HEK293 (cell line): ENCODE measurements around the gene ADD1.

Experiments used
- BCL11A ChIP-seq: fragments of 450-650 bp; formaldehyde crosslinking; IDR thresholded peaks from 2 replicates; pipeline ENCODE4 v1.5.1; 2016; ENCODE audit warnings: low read depth, missing biosample characterization, missing genetic modification characterization
- GLI2 ChIP-seq: fragments of 450-650 bp; formaldehyde crosslinking; IDR thresholded peaks from 2 replicates; pipeline ENCODE4; 2017; ENCODE audit warnings: missing biosample characterization, missing genetic modification characterization, low read depth, borderline replicate concordance
- PRDM1 ChIP-seq: fragments of 450-650 bp; formaldehyde crosslinking; IDR thresholded peaks from 2 replicates; pipeline ENCODE4; 2016; ENCODE audit warnings: missing biosample characterization, missing genetic modification characterization
- YY1 ChIP-seq: fragments of 450-650 bp; formaldehyde crosslinking; IDR thresholded peaks from 2 replicates; pipeline ENCODE4 v1.5.1; 2018; ENCODE audit warnings: missing biosample characterization, missing genetic modification characterization
- ZBTB44 ChIP-seq: fragments of 450-650 bp; IDR thresholded peaks from 2 replicates; pipeline ENCODE4 v1.5.1; 2018; ENCODE audit warnings: missing biosample characterization, mild to moderate bottlenecking, missing genetic modification characterization
- ZNF223 ChIP-seq: fragments of 450-650 bp; formaldehyde crosslinking; IDR thresholded peaks from 2 replicates; pipeline ENCODE4 v1.5.1; 2016; ENCODE audit warnings: missing biosample characterization, missing genetic modification characterization
- ZNF23 ChIP-seq: fragments of 450-650 bp; formaldehyde crosslinking; IDR thresholded peaks from 2 replicates; pipeline ENCODE4 v1.5.1; 2016; ENCODE audit warnings: missing biosample characterization, missing genetic modification characterization, borderline replicate concordance
- ZNF623 ChIP-seq: fragments of 450-650 bp; formaldehyde crosslinking; IDR thresholded peaks from 2 replicates; pipeline ENCODE4 v1.5.1; 2016; ENCODE audit warnings: missing biosample characterization, missing genetic modification characterization
- ZNF626 ChIP-seq: fragments of 450-650 bp; sonication (Bioruptor Pico); formaldehyde crosslinking; IDR thresholded peaks from 2 replicates; pipeline ENCODE4 v1.5.1; 2018; ENCODE audit warnings: missing biosample characterization, missing genetic modification characterization, inconsistent platforms
- ZNF658 ChIP-seq: fragments of 450-650 bp; formaldehyde crosslinking; IDR thresholded peaks from 2 replicates; pipeline ENCODE4; 2016; ENCODE audit warnings: missing biosample characterization, missing genetic modification characterization
- ZNF777 ChIP-seq: fragments of 450-650 bp; formaldehyde crosslinking; IDR thresholded peaks from 2 replicates; pipeline ENCODE4 v1.5.1; 2017; ENCODE audit warnings: missing biosample characterization, missing genetic modification characterization, borderline replicate concordance
- TF ChIP-seq, protein P1 (sequence below): fragments of 450-650 bp; formaldehyde crosslinking; IDR thresholded peaks from 2 replicates; pipeline ENCODE4 v1.5.1; 2016; ENCODE audit warnings: missing biosample characterization, missing genetic modification characterization
- TF ChIP-seq, protein P2 (sequence below): fragments of 450-650 bp; formaldehyde crosslinking; IDR thresholded peaks from 2 replicates; pipeline ENCODE4 v1.5.1; 2016; ENCODE audit warnings: missing biosample characterization, missing genetic modification characterization
- TF ChIP-seq, protein P3 (sequence below): fragments of 450-650 bp; formaldehyde crosslinking; IDR thresholded peaks from 2 replicates; pipeline ENCODE4 v1.5.1; 2016; ENCODE audit warnings: missing biosample characterization, missing genetic modification characterization

- TF ChIP-seq, protein P1, sequence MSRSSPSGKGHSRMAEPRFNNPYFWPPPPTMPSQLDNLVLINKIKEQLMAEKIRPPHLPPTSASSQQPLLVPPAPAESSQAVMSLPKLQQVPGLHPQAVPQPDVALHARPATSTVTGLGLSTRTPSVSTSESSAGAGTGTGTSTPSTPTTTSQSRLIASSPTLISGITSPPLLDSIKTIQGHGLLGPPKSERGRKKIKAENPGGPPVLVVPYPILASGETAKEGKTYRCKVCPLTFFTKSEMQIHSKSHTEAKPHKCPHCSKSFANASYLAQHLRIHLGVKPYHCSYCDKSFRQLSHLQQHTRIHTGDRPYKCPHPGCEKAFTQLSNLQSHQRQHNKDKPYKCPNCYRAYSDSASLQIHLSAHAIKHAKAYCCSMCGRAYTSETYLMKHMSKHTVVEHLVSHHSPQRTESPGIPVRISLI (tag by site-specific recombination), result no peak
- TF ChIP-seq ZNF23 (tag by site-specific recombination) (no peak), GLI2 (tag by site-specific recombination) (no peak), ZNF777 (tag by site-specific recombination) (no peak), ZNF223 (tag by site-specific recombination) (no peak), ZNF626 (tag by site-specific recombination) (no peak), BCL11A (tag by site-specific recombination) (no peak), ZNF623 (tag by site-specific recombination) (no peak), YY1 (tag by site-specific recombination) (no peak), PRDM1 (tag by site-specific recombination) (no peak), ZNF658 (tag by site-specific recombination) (no peak), ZBTB44 (tag by site-specific recombination) (no peak)
- TF ChIP-seq, protein P2, sequence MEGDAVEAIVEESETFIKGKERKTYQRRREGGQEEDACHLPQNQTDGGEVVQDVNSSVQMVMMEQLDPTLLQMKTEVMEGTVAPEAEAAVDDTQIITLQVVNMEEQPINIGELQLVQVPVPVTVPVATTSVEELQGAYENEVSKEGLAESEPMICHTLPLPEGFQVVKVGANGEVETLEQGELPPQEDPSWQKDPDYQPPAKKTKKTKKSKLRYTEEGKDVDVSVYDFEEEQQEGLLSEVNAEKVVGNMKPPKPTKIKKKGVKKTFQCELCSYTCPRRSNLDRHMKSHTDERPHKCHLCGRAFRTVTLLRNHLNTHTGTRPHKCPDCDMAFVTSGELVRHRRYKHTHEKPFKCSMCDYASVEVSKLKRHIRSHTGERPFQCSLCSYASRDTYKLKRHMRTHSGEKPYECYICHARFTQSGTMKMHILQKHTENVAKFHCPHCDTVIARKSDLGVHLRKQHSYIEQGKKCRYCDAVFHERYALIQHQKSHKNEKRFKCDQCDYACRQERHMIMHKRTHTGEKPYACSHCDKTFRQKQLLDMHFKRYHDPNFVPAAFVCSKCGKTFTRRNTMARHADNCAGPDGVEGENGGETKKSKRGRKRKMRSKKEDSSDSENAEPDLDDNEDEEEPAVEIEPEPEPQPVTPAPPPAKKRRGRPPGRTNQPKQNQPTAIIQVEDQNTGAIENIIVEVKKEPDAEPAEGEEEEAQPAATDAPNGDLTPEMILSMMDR (tag by site-specific recombination), result no peak
- TF ChIP-seq, protein P3, sequence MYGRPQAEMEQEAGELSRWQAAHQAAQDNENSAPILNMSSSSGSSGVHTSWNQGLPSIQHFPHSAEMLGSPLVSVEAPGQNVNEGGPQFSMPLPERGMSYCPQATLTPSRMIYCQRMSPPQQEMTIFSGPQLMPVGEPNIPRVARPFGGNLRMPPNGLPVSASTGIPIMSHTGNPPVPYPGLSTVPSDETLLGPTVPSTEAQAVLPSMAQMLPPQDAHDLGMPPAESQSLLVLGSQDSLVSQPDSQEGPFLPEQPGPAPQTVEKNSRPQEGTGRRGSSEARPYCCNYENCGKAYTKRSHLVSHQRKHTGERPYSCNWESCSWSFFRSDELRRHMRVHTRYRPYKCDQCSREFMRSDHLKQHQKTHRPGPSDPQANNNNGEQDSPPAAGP (tag by site-specific recombination), result no peak
These were observed 65.0 kb downstream of the ADD1 start for GRCh38 chr4:2908686-2909085.
